PC-9 (cell line): ENCODE results near the gene VOPP1.

Source experiments
- EZH2 ChIP-seq: fragments of 200-600 bp; sonication (generic); IDR thresholded peaks from 2 replicates; pipeline ENCODE4 v1.8.0; 2017; ENCODE audit warnings: antibody characterized with exemption, low read depth
- TF ChIP-seq, protein P1 (sequence below): fragments of 200-600 bp; sonication (generic); conservative IDR thresholded peaks from 2 replicates; pipeline ENCODE4 v1.6.1; 2017; ENCODE audit warnings: mixed run types, antibody characterized with exemption, mild to moderate bottlenecking, moderate library complexity

DNA sequence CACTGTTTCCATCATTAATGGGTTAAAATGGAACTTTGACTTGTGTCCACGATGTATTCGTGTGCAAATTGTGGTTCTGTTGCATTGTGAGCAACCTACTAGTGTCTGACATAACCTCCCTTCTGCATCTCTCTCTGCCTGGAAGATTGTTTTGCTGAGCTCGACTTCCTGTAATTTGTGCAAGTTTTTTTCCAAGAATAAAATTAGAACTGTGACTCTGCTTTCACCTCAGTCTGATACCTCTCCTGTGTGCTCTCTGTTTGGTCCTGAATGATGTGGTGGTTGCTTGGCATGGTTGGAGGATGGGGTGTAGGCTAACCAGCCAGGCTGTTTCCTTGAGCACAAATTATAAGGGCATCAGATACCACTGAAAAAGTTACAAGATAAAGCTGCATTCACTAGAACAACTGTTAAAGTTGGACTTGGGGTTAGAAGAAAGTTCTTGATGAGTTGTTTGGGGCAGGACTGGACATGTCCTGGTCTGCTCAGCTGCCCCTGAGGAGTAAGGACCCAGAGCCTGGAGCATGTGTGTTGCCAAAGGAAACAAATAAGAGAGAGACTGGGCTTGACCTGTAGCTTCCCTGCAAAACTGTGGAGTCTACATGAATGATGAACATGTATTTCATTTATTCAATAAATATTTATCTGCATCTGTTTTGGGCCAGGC is 1.9 kb upstream of the VOPP1 start:
- TF ChIP-seq, protein P1, sequence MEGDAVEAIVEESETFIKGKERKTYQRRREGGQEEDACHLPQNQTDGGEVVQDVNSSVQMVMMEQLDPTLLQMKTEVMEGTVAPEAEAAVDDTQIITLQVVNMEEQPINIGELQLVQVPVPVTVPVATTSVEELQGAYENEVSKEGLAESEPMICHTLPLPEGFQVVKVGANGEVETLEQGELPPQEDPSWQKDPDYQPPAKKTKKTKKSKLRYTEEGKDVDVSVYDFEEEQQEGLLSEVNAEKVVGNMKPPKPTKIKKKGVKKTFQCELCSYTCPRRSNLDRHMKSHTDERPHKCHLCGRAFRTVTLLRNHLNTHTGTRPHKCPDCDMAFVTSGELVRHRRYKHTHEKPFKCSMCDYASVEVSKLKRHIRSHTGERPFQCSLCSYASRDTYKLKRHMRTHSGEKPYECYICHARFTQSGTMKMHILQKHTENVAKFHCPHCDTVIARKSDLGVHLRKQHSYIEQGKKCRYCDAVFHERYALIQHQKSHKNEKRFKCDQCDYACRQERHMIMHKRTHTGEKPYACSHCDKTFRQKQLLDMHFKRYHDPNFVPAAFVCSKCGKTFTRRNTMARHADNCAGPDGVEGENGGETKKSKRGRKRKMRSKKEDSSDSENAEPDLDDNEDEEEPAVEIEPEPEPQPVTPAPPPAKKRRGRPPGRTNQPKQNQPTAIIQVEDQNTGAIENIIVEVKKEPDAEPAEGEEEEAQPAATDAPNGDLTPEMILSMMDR, result no peak
- no peak for TF ChIP-seq EZH2
